ENCODE results near the gene OR6S1.
"Not testable (repeated sequence)": the region's sequence is repeated elsewhere in the genome, so short reads cannot be mapped to it uniquely, and the experiment has no call there.

DNA sequence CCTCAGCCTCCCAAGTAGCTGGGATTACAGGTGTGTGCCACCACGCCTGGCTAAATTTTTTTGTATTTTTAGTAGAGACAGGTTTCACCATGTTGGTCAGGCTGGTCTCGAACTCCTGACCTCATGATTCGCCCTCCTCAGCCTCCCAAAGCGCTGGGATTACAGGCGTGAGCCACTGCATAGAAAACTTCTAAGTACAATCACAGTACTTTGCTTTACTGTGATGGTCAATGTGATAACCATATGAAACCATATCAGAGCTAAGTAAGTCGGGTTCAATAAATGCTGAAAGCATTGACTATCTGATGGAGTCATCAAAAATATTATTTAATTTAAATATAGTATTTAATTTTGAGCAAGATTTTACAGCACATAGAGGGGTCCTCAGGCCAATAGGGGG, 21.8 kb downstream of the OR6S1 start:
- TF ChIP-seq, protein P1, sequence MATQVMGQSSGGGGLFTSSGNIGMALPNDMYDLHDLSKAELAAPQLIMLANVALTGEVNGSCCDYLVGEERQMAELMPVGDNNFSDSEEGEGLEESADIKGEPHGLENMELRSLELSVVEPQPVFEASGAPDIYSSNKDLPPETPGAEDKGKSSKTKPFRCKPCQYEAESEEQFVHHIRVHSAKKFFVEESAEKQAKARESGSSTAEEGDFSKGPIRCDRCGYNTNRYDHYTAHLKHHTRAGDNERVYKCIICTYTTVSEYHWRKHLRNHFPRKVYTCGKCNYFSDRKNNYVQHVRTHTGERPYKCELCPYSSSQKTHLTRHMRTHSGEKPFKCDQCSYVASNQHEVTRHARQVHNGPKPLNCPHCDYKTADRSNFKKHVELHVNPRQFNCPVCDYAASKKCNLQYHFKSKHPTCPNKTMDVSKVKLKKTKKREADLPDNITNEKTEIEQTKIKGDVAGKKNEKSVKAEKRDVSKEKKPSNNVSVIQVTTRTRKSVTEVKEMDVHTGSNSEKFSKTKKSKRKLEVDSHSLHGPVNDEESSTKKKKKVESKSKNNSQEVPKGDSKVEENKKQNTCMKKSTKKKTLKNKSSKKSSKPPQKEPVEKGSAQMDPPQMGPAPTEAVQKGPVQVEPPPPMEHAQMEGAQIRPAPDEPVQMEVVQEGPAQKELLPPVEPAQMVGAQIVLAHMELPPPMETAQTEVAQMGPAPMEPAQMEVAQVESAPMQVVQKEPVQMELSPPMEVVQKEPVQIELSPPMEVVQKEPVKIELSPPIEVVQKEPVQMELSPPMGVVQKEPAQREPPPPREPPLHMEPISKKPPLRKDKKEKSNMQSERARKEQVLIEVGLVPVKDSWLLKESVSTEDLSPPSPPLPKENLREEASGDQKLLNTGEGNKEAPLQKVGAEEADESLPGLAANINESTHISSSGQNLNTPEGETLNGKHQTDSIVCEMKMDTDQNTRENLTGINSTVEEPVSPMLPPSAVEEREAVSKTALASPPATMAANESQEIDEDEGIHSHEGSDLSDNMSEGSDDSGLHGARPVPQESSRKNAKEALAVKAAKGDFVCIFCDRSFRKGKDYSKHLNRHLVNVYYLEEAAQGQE (IDR thresholded peaks at IDR 0.05; ENCODE audit: borderline replicate concordance), result not testable (repeated sequence)
- TF ChIP-seq, protein P2, sequence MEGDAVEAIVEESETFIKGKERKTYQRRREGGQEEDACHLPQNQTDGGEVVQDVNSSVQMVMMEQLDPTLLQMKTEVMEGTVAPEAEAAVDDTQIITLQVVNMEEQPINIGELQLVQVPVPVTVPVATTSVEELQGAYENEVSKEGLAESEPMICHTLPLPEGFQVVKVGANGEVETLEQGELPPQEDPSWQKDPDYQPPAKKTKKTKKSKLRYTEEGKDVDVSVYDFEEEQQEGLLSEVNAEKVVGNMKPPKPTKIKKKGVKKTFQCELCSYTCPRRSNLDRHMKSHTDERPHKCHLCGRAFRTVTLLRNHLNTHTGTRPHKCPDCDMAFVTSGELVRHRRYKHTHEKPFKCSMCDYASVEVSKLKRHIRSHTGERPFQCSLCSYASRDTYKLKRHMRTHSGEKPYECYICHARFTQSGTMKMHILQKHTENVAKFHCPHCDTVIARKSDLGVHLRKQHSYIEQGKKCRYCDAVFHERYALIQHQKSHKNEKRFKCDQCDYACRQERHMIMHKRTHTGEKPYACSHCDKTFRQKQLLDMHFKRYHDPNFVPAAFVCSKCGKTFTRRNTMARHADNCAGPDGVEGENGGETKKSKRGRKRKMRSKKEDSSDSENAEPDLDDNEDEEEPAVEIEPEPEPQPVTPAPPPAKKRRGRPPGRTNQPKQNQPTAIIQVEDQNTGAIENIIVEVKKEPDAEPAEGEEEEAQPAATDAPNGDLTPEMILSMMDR (IDR thresholded peaks at IDR 0.05; ENCODE audit: poor library complexity, severe bottlenecking), result not testable (repeated sequence)

Measured in neural cell (in vitro differentiated cells).